H9 (cell line): ENCODE data around the gene TRIM65. TPM values are rescaled to one million over a fixed set of nuclear protein-coding genes. Genes with fewer than 3 reads are reported as not detected.
A peak's percentile ranks its signal among the peaks of the same experiment; 100 is the strongest.

Experiments used
- DNase-seq: peaks from one replicate; pipeline ENCODE4 v3.0.0-alpha.2; 2017
- H2AFZ ChIP-seq: one replicate; pipeline ENCODE4 v1.6.1; 2013; ENCODE audit warnings: mild to moderate bottlenecking, low read length, control low read depth, moderate library complexity
- H2AK5ac ChIP-seq: 2 replicates; pipeline ENCODE4 v1.6.1; 2013; ENCODE audit warnings: low read length, control low read depth, mixed read lengths; ENCODE audit not compliant: insufficient read length
- H2BK120ac ChIP-seq: one replicate; pipeline ENCODE4 v1.6.1; 2013; ENCODE audit warnings: low read depth, mild to moderate bottlenecking, low read length, control low read depth, inconsistent platforms; ENCODE audit not compliant: poor library complexity, severe bottlenecking
- H2BK12ac ChIP-seq: 2 replicates; pipeline ENCODE4 v1.6.1; 2013; ENCODE audit warnings: low read length, control low read depth, mixed read lengths, low read depth; ENCODE audit not compliant: insufficient read length
- H2BK15ac ChIP-seq: 2 replicates; pipeline ENCODE4 v1.6.1; 2013; ENCODE audit warnings: low read depth, low read length, control low read depth
- H2BK20ac ChIP-seq: one replicate; pipeline ENCODE4 v1.6.1; 2013; ENCODE audit warnings: low read depth, mild to moderate bottlenecking, low read length, control low read depth, inconsistent platforms; ENCODE audit not compliant: poor library complexity, severe bottlenecking
- H2BK5ac ChIP-seq: 2 replicates; pipeline ENCODE4 v1.6.1; 2013; ENCODE audit warnings: low read length, control low read depth, mixed read lengths; ENCODE audit not compliant: insufficient read length
- H3K14ac ChIP-seq: 2 replicates; pipeline ENCODE4 v1.6.1; 2013; ENCODE audit warnings: low read length, control low read depth; ENCODE audit not compliant: insufficient read depth
- H3K18ac ChIP-seq: 2 replicates; pipeline ENCODE4 v1.6.1; 2013; ENCODE audit warnings: low read depth, mild to moderate bottlenecking, mixed read lengths, low read length, control low read depth; ENCODE audit not compliant: insufficient read length
- H3K23ac ChIP-seq: 2 replicates; pipeline ENCODE4 v1.6.1; 2013; ENCODE audit warnings: low read length, control low read depth, mixed read lengths, low read depth; ENCODE audit not compliant: insufficient read length
- H3K23me2 ChIP-seq: 2 replicates; pipeline ENCODE4 v1.6.1; 2013; ENCODE audit warnings: low read depth, mild to moderate bottlenecking, mixed read lengths, low read length, control low read depth; ENCODE audit not compliant: insufficient read length, poor library complexity, severe bottlenecking
- H3K27ac ChIP-seq: 2 replicates; pipeline ENCODE4 v1.5.1; 2013; ENCODE audit warnings: low read length, control low read depth, mixed read lengths, low read depth; ENCODE audit not compliant: insufficient read length
- H3K27me3 ChIP-seq: 2 replicates; pipeline ENCODE4 v1.6.1; 2013; ENCODE audit warnings: low read length, control low read depth, inconsistent platforms; ENCODE audit not compliant: insufficient read depth
- H3K4ac ChIP-seq: 2 replicates; pipeline ENCODE4 v1.6.1; 2013; ENCODE audit warnings: low read depth, mild to moderate bottlenecking, control low read depth, inconsistent platforms, low read length, moderate library complexity
- H3K4me1 ChIP-seq: 2 replicates; pipeline ENCODE4 v1.6.1; 2013; ENCODE audit warnings: low read length, control low read depth, inconsistent platforms; ENCODE audit not compliant: insufficient read depth
- H3K4me2 ChIP-seq: 2 replicates; pipeline ENCODE4 v1.6.1; 2013; ENCODE audit warnings: low read length, control low read depth, mixed read lengths; ENCODE audit not compliant: insufficient read length, insufficient read depth
- H3K56ac ChIP-seq: 2 replicates; pipeline ENCODE4 v1.6.1; 2013; ENCODE audit warnings: low read depth, mild to moderate bottlenecking, mixed read lengths, low read length, control low read depth; ENCODE audit not compliant: insufficient read length
- H3K79me1 ChIP-seq: 2 replicates; pipeline ENCODE4 v1.6.1; 2013; ENCODE audit warnings: low read depth, mild to moderate bottlenecking, moderate library complexity, low read length, control low read depth, inconsistent platforms; ENCODE audit not compliant: insufficient read depth, poor library complexity, severe bottlenecking
- H3K79me2 ChIP-seq: 2 replicates; pipeline ENCODE4 v1.6.1; 2013; ENCODE audit warnings: low read length, control low read depth, inconsistent platforms; ENCODE audit not compliant: insufficient read depth
- H3K9ac ChIP-seq: 2 replicates; pipeline ENCODE4 v1.6.1; 2013; ENCODE audit warnings: low read length, control low read depth, mixed read lengths; ENCODE audit not compliant: insufficient read length; ENCODE audit errors: extremely low read depth
- H3K9me3 ChIP-seq: one replicate; pipeline ENCODE4 v1.6.1; 2013; ENCODE audit warnings: low read depth, low read length, inconsistent platforms; ENCODE audit not compliant: control insufficient read depth
- H3T11ph ChIP-seq: one replicate; pipeline ENCODE4 v1.6.1; 2013; ENCODE audit warnings: mild to moderate bottlenecking, low read length, control low read depth, inconsistent platforms
- H4K20me1 ChIP-seq: one replicate; pipeline ENCODE4 v1.6.1; 2013; ENCODE audit not compliant: control insufficient read depth, insufficient read length, insufficient read depth
- H4K5ac ChIP-seq: 2 replicates; pipeline ENCODE4 v1.6.1; 2013; ENCODE audit warnings: low read depth, mild to moderate bottlenecking, mixed read lengths, low read length, control low read depth; ENCODE audit not compliant: insufficient read length
- H4K8ac ChIP-seq: replicated peaks from 2 replicates; pipeline ENCODE4 v1.6.1; 2013; ENCODE audit warnings: low read length, control low read depth, mixed read lengths, low read depth; ENCODE audit not compliant: insufficient read length
- H4K91ac ChIP-seq: 2 replicates; pipeline ENCODE4 v1.6.1; 2013; ENCODE audit warnings: low read depth, mild to moderate bottlenecking, moderate library complexity, mixed read lengths, low read length, control low read depth; ENCODE audit not compliant: insufficient read length
- H3K27ac Mint-ChIP-seq, 3 experiments: 2 replicates in 2 of 3; 3 replicates in 1 of 3; pipeline ENCODE4 v1.8.0; 2020 to 2021; ENCODE audit warnings: mixed read lengths in 3 of 3, mild to moderate bottlenecking in 1 of 3, moderate library complexity in 1 of 3
- H3K27me3 Mint-ChIP-seq: 2 replicates; pipeline ENCODE4 v1.8.0; 2021; ENCODE audit warnings: low read depth, mild to moderate bottlenecking, moderate library complexity, mixed read lengths
- H3K36me3 Mint-ChIP-seq, 3 experiments: 2 replicates in 2 of 3; 3 replicates in 1 of 3; pipeline ENCODE4 v1.8.0; 2020 to 2021; ENCODE audit warnings: low read depth in 3 of 3, mixed read lengths in 3 of 3; ENCODE audit not compliant: insufficient read depth in 1 of 3
- H3K4me1 Mint-ChIP-seq, 2 experiments: 2 replicates each; pipeline ENCODE4 v1.8.0; 2020; ENCODE audit warnings: mixed read lengths in 2 of 2
- H3K4me3 Mint-ChIP-seq, 2 experiments: 2 replicates in 1 of 2; 3 replicates in 1 of 2; pipeline ENCODE4 v1.8.0; 2020 to 2021; ENCODE audit warnings: mild to moderate bottlenecking in 2 of 2, mixed read lengths in 2 of 2, moderate library complexity in 1 of 2
- H3K9me3 Mint-ChIP-seq, 2 experiments: 2 replicates in 1 of 2; 3 replicates in 1 of 2; pipeline ENCODE4 v1.8.0; 2020; ENCODE audit warnings: mild to moderate bottlenecking in 2 of 2, mixed read lengths in 2 of 2, moderate library complexity in 1 of 2
- CTCF ChIP-seq: fragments of 200-600 bp; sonication (generic); conservative IDR thresholded peaks from 3 replicates; pipeline ENCODE4 v1.8.0; 2021; ENCODE audit warnings: antibody characterized with exemption, mild to moderate bottlenecking
- WGBS: extraction: QIAGEN DNeasy Blood & Tissue Kit; methylation state at CpG from one replicate; pipeline ENCODE4 v1.1.7; 2013; ENCODE audit warnings: missing lambda C conversion rate, low lambda C conversion rate, mixed read lengths; ENCODE audit not compliant: insufficient read length; ENCODE audit errors: extremely low coverage; 5-methylcytosine and 5-hydroxymethylcytosine counted together
- total RNA-seq: library from RNA; stranded (reverse); gene quantifications from 2 replicates; pipeline ENCODE4 v1.2.1, GENCODE V29; 2021

Gene TRIM65
- total RNA-seq, 1 experiment from 2014 or later: 34.1 TPM

GRCh38 chr17:75874323-75875181 is 22.2 kb downstream of the TRIM65 start:
- H2AFZ ChIP-seq: no peak overlapping the region
- no peak overlapping the region for H3K18ac ChIP-seq
- no peak overlapping the region for H3T11ph ChIP-seq
- no peak overlapping the region for H3K56ac ChIP-seq
- H3K36me3 Mint-ChIP-seq: no peaks in the 10 kb centered on the region; a peak in 2 of 7 replicates
- no peak overlapping the region for H3K27ac ChIP-seq
- no peak overlapping the region for H3K9ac ChIP-seq
- no peak overlapping the region for H2BK15ac ChIP-seq
- no CpG with 5 or more reads among the region's 38 CpGs for WGBS
- no peaks in the 10 kb centered on the region for H3K9me3 ChIP-seq
- no peak overlapping the region for H2BK12ac ChIP-seq
- H3K4me1 Mint-ChIP-seq: peaks cover 24 to 26% of the 10 kb centered on the region in 2 experiments
- peaks cover 3% of the 10 kb centered on the region; the same call in 1 of the 2 replicates for H3K4me1 ChIP-seq
- H4K8ac ChIP-seq: no peak overlapping the region
- H3K23ac ChIP-seq: no peak overlapping the region
- H3K27ac Mint-ChIP-seq: peak overlapping the region in 1 of 3 experiments; percentile 52; a peak in 1 of 7 replicates
- no peak overlapping the region for H2AK5ac ChIP-seq
- peaks cover 3% of the 10 kb centered on the region; the same call in 1 of the 2 replicates for H3K27me3 ChIP-seq
- H3K79me2 ChIP-seq: no peaks in the 10 kb centered on the region
- H4K91ac ChIP-seq: no peak overlapping the region
- H2BK20ac ChIP-seq: no peak overlapping the region
- no peak for TF ChIP-seq CTCF
- no peaks in the 10 kb centered on the region; a peak in 1 of 5 replicates for H3K9me3 Mint-ChIP-seq
- no peak overlapping the region for H4K5ac ChIP-seq
- no peak overlapping the region for H3K14ac ChIP-seq
- no peak for DNase-seq
- no peak overlapping the region for H2BK5ac ChIP-seq
- no peak overlapping the region for H2BK120ac ChIP-seq
- H3K4me3 Mint-ChIP-seq: no peak overlapping the region
- no peak overlapping the region for H3K4me2 ChIP-seq
- H3K79me1 ChIP-seq: no peaks in the 10 kb centered on the region
- peaks cover 26% of the 10 kb centered on the region for H3K27me3 Mint-ChIP-seq
- H4K20me1 ChIP-seq: no peaks in the 10 kb centered on the region
- H3K4ac ChIP-seq: no peak overlapping the region
- H3K23me2 ChIP-seq: peaks cover 10% of the 10 kb centered on the region
